Measurements from ENCODE around the gene HOXD11.

GRCh38 chr2:176122052-176122682 is 15.1 kb downstream of the HOXD11 start:
- TF ChIP-seq CTCF (conservative IDR thresholded peaks at IDR 0.05 in 1 of 2, IDR thresholded peaks at IDR 0.05 in 1 of 2; ENCODE audit: extremely low read depth in 1 of 2, insufficient read depth in 1 of 2, low read depth in 1 of 2, low read length in 2 of 2): no peak
- TF ChIP-seq EZH2 (IDR thresholded peaks at IDR 0.05; ENCODE audit: borderline replicate concordance, low read length): no peak

All from mammary epithelial cell (primary cell).